Measurements from ENCODE around the gene COL23A1.
"Not testable (repeated sequence)": the region's sequence is repeated elsewhere in the genome, so short reads cannot be mapped to it uniquely, and the experiment has no call there.

The COL23A1 gene

DNA sequence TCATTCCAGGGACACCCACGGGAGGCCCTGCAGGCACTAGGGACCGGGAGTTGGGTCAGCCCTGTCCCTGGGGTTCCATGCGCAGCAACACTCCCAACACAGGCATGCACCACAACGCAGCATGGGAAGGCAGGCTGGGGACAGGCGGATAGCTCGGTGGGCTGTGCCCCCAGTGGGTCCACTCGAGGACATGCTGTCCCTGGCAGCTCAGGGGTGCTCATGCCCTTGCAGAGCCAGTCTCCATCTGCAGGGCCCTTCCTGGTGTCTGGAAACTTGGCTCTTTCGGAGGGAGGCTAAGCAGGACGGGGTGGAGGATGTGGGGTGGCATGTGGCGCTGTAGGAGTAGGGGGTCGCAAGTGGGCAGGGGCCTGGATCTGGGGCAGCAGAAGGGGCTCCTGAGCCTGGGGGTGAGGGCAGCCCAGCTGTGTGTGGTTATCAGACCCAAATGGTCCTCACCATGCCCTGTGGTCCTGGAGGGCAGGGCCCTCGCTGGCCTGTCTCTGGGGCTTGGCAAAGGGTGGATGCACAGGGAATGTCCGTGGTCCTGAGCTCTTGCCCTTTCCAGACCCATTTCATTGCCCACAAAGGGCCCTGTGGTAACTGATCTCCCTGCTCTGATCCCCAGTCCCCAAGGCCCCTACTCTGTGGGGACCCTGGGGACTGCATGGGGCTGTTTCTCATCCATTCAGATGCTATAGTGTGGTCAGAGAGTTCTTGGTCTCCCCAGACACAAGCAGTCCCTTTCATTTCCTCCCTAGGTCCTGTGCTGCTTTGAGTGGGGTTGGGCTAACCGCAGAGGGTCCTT is 267.3 kb downstream of the COL23A1 start:
- no peak for DNase-seq (ENCODE audit: low read depth)

- DNase-seq (ENCODE audit: low read depth): no peak
Measured at GRCh38 chr5:178320281-178320855, 269.8 kb downstream of the COL23A1 start.

GRCh38 chr5:178319541-178320041 is 270.6 kb downstream of the COL23A1 start:
- DNase-seq (ENCODE audit: low read depth): no peak

DNA sequence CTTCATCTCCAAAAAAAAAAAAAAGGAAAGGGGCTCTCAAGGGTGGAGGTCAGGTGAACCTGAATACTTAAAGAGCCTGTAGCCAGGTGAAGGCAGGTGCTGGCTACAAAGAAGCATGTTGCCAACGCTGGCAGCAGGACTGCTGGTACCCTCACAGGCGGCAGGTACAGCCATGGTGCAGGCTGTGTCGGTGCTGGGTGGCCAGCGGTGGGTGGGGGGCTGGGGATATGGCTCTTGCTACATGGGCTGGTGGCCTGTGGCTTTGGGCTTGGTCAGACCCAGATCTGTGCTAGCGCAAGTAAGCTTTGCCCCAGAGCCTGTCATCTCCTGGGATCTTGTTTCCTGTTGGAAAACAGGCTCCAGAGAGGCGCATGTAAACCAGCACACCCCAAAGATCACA is 271.3 kb downstream of the COL23A1 start:
- DNase-seq (ENCODE audit: low read depth): no peak

GRCh38 chr5:178318382-178318781 is 271.8 kb downstream of the COL23A1 start:
- DNase-seq (ENCODE audit: low read depth): no peak

GRCh38 chr5:178317727-178318126 is 272.5 kb downstream of the COL23A1 start:
- not testable (repeated sequence) for DNase-seq (ENCODE audit: low read depth)

GRCh38 chr5:178314961-178315820 is 275.0 kb downstream of the COL23A1 start:
- no peak for DNase-seq (ENCODE audit: low read depth)

DNA sequence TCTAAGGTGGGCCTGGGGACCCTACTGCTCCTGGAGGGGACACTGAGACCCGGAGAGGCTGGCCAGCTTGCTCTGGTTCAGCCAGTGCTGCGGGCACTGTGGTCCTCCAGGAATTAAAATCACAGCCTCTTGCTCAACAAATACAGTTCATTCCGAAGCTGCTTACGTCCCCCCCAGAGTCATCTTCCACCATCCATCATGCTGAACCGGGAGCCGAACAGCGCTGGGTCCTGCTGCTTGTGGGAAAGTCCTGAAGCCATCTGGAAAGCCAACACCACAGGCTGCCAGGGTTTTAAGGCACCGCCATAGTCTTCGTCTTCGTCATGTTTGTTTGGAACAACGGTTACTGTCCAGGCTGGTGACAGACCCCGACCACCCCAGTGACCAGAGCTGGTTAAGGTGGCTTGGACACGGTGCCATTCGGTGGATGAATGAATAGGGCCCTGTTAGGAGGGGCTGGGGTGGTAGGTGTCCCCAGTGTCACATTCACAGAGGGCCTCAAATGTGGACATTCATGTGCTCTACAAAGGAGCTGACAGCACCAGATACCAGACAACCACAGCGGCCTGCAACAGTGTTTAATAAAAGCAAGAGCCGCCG is 276.0 kb downstream of the COL23A1 start:
- DNase-seq (ENCODE audit: low read depth): no peak

- DNase-seq (ENCODE audit: low read depth): no peak
Measured at GRCh38 chr5:178313316-178313715, 276.9 kb downstream of the COL23A1 start.

DNA sequence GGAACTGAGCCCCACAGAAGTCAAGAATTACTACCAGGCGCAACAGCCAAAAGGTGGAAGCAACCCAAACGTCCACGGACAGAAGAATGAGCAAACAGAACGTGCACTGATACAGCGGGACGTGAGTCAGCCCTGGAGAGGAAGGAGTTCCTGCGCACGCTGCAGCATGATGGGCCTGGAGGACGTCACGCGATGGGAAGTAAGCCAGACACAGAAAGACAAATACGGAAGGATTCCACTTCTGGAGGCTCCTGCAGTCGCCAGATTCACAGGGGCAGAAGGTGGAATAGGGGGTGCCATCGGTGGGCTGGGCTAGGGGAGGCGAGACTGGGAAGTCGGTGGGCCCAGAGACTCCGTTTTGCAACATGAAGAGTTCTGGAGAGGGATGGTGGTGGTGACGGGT is 277.3 kb downstream of the COL23A1 start:
- DNase-seq (ENCODE audit: low read depth): no peak

DNA sequence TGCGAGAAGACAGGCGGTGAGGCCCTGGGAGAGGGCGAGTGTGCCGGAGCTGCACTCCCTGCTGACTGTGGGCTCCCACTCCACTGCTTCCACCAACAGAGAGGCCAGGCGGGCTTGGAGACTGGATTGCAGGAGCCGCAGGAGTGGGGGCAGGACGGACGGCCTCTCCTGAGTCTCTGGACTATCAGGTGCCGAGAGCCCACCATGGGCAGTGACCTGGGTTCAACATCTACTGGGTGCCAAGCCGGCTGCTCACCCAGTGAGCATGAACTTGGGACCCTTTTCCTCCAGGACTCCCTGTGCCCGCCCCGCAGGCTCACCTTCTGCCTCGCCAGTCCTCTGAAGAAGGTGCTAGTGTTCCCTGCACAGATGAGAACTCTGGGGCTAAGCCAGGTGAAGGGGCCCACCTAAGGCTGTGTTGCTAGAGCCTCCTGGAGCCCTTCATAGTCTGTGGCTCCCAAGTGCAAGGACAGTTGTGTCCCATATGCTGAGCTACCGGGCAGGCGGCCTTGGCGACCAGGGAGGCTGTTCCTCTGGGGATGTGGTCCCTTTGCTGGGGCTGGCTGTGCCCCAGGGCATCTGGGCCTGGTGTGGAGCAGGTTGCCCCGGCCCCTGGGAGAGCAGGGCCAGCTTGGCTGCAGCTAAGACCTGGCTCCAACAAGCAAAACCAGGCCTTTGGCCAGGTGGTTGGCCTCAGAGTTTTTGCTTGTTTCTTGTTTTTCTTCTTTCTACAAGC is 279.9 kb downstream of the COL23A1 start:
- no peak for DNase-seq (ENCODE audit: low read depth)

DNA sequence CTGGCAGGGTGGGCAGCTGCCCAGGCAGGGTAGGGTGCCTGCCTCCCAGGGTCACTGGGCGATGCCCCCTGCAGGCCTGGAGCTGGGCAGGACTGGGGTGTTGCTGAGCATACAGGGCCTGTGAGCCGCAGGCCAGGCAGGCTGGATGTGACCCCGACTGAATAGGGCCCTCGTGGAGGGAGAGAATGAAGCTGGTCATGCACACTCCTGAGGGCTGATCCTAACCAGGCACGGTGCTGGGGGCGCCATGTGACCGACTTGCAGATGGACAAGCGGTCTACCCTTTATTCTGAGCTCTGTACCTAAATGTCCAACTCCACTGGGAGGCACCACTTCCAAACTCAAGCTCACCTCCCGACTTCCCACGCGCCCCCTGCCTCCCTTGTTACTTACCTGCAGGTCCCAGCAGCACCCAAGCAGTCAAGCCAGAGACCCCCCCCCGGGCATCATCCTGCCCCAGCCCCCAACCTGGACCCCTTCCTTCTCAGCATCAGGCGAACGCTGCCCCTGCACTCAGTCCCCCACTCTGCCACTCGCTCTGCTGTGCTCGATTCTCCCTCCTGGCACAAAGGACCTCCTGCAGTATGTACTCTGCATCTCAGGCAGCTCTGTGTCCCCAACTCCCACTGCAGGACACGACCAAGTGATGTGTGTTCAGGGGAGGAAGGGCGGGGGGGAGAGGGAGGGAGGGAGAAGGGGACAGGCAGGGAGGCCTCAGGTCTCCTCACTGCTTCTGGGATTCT is 280.8 kb downstream of the COL23A1 start:
- no peak for DNase-seq (ENCODE audit: low read depth)

DNA sequence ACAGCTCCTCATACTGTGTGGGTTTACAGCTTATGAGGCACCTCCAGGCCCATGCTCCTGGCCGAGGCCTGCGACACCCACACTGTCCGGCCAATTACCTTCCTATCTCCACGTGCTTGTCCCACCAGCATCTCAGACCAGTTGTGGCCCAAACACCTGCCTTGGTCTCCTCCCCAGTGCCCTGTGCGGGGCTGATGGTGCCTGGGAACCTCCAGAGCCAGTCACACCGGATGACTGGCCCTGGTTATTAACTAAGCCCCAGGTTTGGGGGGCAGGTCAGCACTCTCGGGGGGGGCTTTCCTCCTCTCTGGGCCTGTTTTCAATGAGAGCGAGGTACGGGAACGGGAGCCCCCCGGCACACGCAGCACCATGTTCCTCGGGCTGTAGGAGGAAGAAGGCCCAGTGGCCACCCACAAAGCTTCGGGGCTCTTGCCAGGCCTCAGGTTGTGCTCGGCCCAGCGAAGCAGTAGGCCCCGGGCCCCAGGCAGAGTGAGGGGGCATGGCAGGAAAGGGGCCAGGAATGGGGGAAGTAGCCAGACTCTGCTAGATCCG is 281.6 kb downstream of the COL23A1 start:
- no peak for DNase-seq (ENCODE audit: low read depth)

- DNase-seq (ENCODE audit: low read depth): no peak
Measured at GRCh38 chr5:178307267-178308045, 282.7 kb downstream of the COL23A1 start.

- no peak for DNase-seq (ENCODE audit: low read depth)
Measured at GRCh38 chr5:178306430-178307225, 283.6 kb downstream of the COL23A1 start.

GRCh38 chr5:178305801-178306200 is 284.4 kb downstream of the COL23A1 start:
- DNase-seq (ENCODE audit: low read depth): no peak

DNA sequence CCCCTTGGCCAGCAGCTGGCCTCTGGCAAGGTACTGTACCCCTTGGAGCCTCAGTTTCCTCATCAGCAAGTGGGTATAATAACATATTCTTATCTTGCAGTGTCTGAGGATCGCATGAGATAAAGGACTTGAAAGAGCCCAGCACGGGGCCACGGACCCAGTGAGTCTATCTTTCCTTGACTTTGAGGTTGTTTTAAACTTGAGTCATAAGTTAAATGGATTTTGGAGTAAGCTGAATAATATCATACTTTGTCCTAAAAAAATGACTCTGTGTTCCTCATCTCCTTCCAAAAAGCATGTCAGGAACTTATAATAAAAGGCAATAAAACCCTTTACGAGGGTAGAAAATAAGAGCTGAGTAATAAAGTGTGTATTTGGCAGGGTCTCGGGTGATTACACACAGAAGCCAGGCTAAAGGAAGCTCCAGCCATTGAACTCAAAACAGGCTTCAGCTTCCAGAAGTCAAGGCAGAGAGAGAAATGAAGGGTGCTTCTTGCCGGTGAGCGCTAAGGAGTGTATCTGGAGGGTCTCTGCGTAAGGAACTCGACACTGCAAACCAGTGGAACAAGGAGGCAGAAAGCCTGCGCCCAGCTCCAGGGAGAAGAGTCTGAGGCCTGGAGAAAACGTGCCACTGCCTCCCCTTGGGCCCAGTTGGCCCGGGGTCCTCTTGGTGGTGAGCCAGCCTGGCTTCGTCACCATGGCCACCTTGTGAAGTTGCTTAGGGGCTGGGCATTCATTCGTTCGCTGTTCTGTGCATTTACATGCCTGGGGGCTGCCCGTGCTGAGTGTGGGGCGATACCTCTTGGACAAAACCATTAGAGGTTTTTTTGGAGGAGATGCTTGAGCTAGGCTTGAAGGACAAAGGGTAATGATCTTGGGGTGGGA is 285.2 kb downstream of the COL23A1 start:
- no peak for DNase-seq (ENCODE audit: low read depth)

DNA sequence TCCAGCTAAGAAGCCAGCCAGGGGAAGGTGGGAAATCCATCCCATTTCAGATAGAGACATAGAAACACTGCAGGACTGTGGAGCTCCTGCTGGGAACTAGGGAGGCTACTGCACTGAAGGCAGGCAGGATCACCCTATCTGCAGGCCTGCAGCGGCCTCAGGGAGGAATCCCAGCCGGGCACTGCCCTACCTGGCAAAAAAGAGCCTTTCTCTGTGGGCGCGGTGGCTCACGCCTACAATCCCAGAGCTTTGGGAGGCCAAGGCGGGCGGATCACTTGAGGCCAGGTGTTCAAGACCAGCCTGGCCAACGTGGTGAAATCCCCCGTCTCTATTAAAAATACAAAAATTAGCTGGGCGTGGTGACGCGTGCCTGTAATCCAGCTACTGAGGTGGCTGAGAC is 286.2 kb downstream of the COL23A1 start:
- DNase-seq (ENCODE audit: low read depth): no peak

All from EH (cell line).